Kasumi-1 (cell line): ENCODE results near the gene CATSPERD.
"Not testable (repeated sequence)": the region's sequence is repeated elsewhere in the genome, so short reads cannot be mapped to it uniquely, and the experiment has no call there.

Experiments used
- DNase-seq, 2 experiments: peaks; one replicate each; lab custom pipeline; 2025; lab: John Stamatoyannopoulos, UW

CATSPERD gene

GRCh38 chr19:5686647-5687359 lies 33.6 kb upstream of the CATSPERD start:
- DNase-seq, result peak; percentile 90 to 91

- no peak for DNase-seq
Measured at GRCh38 chr19:5687360-5688198, 32.9 kb upstream of the CATSPERD start.

GRCh38 chr19:5688262-5688881 lies 32.1 kb upstream of the CATSPERD start:
- not testable (repeated sequence) for DNase-seq

- DNase-seq, result peak; percentile 91 to 93
Measured at GRCh38 chr19:5690125-5690954, 30.1 kb upstream of the CATSPERD start, which contains the start of gene RPL36. TSS of gene RPL36 (plus strand) at chr19:5690295. CDS start at chr19:5690508, 213 bp downstream.

GRCh38 chr19:5690955-5691821 lies 29.2 kb upstream of the CATSPERD start:
- DNase-seq, result peak; percentile 21 to 49

- DNase-seq, result no peak
Measured at GRCh38 chr19:5691822-5692722, 28.4 kb upstream of the CATSPERD start.

GRCh38 chr19:5692723-5693194 lies 27.7 kb upstream of the CATSPERD start:
- no peak for DNase-seq

- no peak for DNase-seq
Measured at GRCh38 chr19:5693195-5694166, 27.0 kb upstream of the CATSPERD start.

GRCh38 chr19:5694167-5694955 lies 26.1 kb upstream of the CATSPERD start:
- no peak for DNase-seq

GRCh38 chr19:5694956-5695648 lies 25.3 kb upstream of the CATSPERD start:
- DNase-seq, result no peak

- DNase-seq, result no peak
Measured at GRCh38 chr19:5695649-5696195, 24.7 kb upstream of the CATSPERD start.

GRCh38 chr19:5696196-5697021 lies 24.0 kb upstream of the CATSPERD start:
- no peak for DNase-seq

GRCh38 chr19:5697022-5697889 lies 23.2 kb upstream of the CATSPERD start:
- DNase-seq, result no peak

- DNase-seq, result no peak
Measured at GRCh38 chr19:5697890-5698634, 22.4 kb upstream of the CATSPERD start.
